HG03103 (cell line): ENCODE results near the gene SLC38A1.
"Not testable (repeated sequence)": the region's sequence is repeated elsewhere in the genome, so short reads cannot be mapped to it uniquely, and the experiment has no call there.

Source experiments
- ATAC-seq: cut with Tn5 transposase; IDR thresholded peaks from one replicate; pipeline ENCODE4 v1.9.1; 2021; ENCODE audit warnings: low read depth; ENCODE audit not compliant: unreplicated experiment

SLC38A1 gene

GRCh38 chr12:46268583-46269428 lies at the start of gene SLC38A1:
Gene SLC38A1, minus strand, starts transcription at chr12:46269043. Its CDS starts 29,243 bp downstream, at chr12:46239800.
- ATAC-seq = peak; percentile 59

- no peak for ATAC-seq
These were observed 49.2 kb upstream of the SLC38A1 start for GRCh38 chr12:46318037-46318436.

- ATAC-seq = no peak
These were observed 35.2 kb upstream of the SLC38A1 start for GRCh38 chr12:46304070-46304469.

GRCh38 chr12:46303039-46303666 lies 34.3 kb upstream of the SLC38A1 start:
- no peak for ATAC-seq

DNA sequence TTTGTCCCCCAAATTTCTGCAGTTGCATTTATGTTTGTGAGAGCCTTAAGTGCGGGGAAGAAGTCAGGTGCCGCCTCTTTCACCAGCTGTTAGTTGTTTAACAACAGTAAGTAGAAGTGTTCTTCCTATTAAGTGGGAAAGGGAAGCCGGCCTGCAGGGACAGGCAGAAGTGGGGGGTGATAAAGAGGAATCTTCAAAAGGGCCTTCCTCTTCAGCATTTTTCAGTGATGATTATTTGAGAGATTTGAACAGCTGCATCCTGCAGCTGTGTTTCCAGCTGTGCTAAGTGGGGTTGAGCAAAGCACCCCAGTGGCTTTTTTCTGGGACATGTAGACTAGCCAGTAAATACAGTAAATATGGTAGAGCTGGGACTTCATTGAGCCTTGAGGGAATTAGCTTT lies 32.1 kb upstream of the SLC38A1 start:
- ATAC-seq = no peak

GRCh38 chr12:46299851-46300250 lies 31.0 kb upstream of the SLC38A1 start:
- ATAC-seq = no peak

DNA sequence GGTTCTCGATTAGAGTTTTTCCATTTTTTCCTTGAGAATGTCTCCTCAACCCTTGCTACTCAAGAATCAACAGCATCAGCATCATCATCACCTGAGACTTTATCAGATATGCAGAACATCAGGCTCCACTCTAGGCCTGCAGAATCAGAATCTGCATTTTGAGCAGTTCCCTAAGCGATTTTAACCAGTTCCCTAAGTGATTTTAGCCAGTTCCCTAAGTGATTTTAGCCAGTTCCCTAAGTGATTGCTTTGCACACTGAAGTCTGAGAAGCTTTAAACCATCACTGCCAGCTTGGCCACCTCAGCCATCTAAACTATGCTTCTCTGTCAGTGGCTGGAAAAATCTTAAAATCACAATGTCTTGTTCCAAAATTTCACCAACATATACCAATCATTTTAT lies 29.4 kb upstream of the SLC38A1 start:
- ATAC-seq = no peak

DNA sequence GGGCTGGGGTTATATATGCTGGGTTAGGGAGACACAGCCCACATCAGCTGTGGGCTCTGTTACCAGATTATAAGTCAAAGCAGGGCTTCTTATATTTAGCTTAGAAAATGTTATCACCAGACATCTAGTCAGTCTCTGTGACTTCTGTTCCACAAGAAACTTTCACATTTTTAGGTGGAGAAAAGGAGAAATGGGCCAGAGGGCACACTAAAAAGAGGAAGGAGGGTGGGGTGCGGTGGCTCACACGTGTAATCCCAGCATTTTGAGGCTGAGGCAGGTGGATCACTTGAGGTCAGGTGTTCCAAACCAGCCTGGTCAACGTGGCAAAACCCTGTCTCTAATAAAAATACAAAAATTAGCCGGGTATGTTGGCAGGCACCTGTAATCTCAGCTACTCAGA lies 28.0 kb upstream of the SLC38A1 start:
- no peak for ATAC-seq

DNA sequence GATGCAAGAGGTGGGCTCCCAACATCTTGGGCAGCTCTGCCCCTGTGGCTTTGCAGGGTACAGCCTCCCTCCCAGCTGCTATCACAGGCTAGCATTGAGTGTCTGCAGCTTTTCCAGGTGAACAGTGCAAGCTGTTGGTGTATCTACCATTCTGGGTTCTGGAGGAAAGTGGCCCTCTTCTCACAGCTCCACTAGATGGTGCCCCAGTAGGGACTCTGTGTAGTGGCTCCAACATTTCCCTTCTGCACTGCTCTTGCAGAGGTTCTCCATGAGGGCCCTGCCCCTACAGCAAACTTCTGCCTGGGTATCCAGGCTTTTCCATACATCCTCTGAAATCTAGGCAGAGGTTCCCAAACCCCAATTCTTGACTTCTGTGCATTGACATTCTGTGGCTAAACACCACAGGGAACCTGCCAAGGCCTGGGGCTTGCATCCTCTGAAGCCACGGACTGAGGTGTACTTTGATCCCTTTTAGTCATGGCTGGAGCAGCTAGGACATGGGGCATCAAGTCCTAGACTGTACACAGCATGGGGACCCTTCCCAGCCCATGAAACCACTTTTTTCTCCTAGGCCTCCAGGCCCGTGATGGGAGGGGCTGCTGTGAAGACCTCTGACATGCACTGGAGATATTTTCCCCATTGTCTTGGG lies 24.0 kb upstream of the SLC38A1 start:
- ATAC-seq = no peak

GRCh38 chr12:46291953-46292352 lies 23.1 kb upstream of the SLC38A1 start:
- not testable (repeated sequence) for ATAC-seq

GRCh38 chr12:46285177-46285576 lies 16.3 kb upstream of the SLC38A1 start:
- not testable (repeated sequence) for ATAC-seq

DNA sequence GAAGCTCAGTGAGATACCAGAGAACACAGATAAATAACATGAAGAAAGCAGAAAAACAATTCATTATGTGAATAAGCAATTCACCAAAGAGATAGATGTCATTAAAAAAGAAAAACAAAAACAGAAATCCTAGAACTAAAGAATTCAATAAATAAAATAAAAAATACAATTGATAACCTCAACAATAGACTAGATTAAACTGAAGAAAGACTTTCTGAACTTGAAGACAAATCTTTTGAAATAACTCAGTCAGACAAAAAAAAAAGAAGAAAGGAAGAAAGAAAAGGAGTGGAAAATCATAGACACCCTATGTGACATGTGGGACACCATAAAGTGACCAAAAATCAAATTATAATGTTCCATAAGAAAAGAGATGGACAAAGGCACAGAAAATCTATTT lies 14.0 kb upstream of the SLC38A1 start:
- ATAC-seq = no peak

- no peak for ATAC-seq
These were observed 7.9 kb upstream of the SLC38A1 start for GRCh38 chr12:46276756-46277155.

- no peak for ATAC-seq
These were observed 3.0 kb upstream of the SLC38A1 start for GRCh38 chr12:46271863-46272262.

DNA sequence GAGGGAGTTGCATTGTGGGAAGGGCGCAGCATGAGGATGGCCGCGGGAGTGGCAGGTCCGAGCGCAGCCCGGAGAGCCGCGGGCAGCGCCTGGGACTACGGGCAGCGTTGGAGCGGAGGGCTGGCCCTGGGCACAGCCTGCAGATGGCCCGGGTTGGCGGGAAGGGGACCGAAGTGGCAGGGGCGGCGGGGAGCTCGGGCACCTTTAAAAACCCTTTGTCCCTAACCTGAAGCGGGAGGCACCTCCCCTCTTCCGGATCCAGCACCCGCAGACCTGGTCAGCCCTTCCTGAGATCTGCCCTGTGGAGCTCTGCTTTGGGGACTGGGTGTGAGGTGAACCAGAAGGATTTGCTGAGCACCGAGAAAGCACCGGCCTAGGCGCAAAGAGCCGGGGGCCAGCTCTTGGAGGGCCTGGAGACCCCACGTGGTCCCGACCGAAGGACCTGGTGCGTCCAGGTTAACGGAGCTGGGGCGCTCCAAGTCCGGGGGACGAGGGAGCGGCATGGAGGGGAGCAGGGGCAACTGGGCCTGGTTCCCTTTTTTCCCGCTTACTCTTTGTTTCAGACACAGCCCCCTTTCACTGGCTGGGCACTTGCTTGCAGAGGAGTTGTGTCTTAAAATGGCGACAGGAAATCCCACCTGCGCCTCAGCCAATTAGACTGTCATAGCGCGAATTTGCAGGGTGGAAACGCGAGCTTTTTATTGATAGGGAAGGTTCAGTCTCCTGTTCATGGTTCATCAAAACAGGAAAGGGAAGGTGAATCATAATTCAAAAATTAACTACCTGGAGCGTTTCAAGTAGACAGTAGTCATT lies 792 bp upstream of the SLC38A1 start:
- ATAC-seq = peak; percentile 8

- ATAC-seq = no peak
These were observed 839 bp downstream of the SLC38A1 start for GRCh38 chr12:46267825-46268582.

- no peak for ATAC-seq
These were observed 1.3 kb downstream of the SLC38A1 start for GRCh38 chr12:46267575-46267824.

DNA sequence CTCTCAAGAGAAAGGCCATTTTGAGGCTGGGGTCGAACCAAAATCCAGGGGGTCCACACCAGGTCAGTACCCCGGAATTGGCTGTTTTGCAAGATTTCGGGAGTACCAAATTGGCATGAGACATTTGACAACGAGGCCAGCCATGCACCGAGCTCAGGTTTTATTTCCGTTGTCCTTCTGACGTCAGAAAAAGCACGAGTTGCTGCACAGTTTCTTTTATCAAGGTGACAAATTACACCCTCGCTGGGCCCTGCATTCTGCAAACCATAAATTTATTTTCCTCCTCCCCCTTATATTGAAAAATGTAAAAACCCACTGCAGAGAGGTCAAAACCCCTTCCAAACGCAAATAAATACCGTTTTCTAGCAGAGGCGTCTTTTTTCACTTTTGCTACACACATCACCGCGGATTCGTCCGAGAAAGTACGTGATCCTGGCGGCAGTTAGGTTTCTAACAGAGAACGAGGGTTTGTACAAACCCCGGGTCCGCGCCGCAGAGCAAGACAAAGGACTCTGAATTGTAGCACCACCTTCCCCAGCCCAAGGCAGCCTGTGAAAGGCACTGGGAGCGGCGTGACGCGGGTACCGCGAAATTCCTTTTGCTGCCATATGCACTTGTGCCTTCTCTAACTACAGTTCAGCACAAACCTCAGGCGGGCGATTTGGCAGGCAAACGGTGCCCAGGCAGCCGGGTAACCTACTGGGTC lies 1.8 kb downstream of the SLC38A1 start:
- ATAC-seq = no peak

- no peak for ATAC-seq
These were observed 2.5 kb downstream of the SLC38A1 start for GRCh38 chr12:46266382-46266791.

DNA sequence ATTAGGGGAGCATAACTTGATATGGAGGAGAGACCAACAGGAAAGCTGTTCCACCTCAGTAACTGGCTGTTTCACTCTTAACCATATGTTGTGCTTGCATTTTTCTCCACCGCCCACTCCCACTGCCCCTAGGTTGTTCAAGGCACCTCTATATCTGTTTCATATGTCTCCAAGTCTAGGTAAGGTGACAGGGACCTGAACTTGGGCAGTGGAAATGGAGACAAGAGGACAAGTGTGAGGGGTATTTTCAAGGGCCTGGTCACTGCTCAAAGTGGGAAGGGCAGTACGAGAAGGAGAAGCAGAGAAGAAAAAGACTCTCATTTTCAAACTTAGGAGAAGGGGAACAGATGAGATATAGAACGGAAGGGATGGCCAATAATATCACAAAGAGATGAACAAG lies 3.1 kb downstream of the SLC38A1 start:
- ATAC-seq = no peak
